Measurements from ENCODE around the gene CES5A.

CES5A gene

DNA sequence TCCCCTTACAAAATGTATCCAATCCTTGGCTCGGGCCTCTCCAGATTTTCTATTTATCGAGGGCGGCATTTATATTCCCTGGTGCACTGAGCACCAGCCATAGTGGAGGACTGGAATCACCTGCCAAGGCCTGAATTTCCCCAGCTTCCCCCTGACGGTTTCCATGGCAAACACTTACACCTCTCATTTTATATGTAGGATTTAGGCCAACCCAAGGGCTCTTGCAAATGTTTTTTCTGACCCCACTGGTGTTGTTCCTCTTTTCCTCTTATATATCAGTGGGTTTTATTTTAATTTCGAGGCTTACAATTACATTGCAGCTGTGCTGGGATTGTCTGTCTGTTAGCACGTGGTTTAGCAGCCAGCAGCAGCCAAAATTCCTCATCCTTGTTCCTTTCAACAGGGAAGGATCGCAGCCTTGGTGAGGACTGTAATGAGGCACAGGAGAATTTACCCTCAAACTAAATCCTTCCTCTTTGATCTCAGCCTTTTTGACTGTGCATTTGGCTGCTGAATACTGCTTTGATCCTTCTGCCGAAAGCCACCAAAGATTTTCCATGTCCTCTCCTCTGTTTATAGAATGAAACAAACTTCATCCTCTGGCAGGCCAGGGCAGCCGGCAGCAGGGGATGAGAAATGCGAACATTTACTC is 26.5 kb upstream of the CES5A start:
- TF ChIP-seq, protein P1, sequence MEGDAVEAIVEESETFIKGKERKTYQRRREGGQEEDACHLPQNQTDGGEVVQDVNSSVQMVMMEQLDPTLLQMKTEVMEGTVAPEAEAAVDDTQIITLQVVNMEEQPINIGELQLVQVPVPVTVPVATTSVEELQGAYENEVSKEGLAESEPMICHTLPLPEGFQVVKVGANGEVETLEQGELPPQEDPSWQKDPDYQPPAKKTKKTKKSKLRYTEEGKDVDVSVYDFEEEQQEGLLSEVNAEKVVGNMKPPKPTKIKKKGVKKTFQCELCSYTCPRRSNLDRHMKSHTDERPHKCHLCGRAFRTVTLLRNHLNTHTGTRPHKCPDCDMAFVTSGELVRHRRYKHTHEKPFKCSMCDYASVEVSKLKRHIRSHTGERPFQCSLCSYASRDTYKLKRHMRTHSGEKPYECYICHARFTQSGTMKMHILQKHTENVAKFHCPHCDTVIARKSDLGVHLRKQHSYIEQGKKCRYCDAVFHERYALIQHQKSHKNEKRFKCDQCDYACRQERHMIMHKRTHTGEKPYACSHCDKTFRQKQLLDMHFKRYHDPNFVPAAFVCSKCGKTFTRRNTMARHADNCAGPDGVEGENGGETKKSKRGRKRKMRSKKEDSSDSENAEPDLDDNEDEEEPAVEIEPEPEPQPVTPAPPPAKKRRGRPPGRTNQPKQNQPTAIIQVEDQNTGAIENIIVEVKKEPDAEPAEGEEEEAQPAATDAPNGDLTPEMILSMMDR (IDR thresholded peaks at IDR 0.05): no peak
- Histone ChIP-seq H3K9ac (no peak overlapping the region), H3K4me3 (ENCODE audit: low read depth, low read length) (no peak overlapping the region), H3K79me2 (no peaks in the 10 kb centered on the region), H3K27me3 (ENCODE audit: control insufficient read depth, insufficient read depth, low read length) (no peaks in the 10 kb centered on the region), H3K4me2 (ENCODE audit: low read length) (no peak overlapping the region), H3K27ac (no peak overlapping the region), H3K4me1 (no peaks in the 10 kb centered on the region), H3K36me3 (ENCODE audit: control insufficient read depth, insufficient read depth, low read length) (no peaks in the 10 kb centered on the region), H3K9me3 (ENCODE audit: control insufficient read depth, low read length) (no peaks in the 10 kb centered on the region), H2AFZ (no peak overlapping the region)

DNA sequence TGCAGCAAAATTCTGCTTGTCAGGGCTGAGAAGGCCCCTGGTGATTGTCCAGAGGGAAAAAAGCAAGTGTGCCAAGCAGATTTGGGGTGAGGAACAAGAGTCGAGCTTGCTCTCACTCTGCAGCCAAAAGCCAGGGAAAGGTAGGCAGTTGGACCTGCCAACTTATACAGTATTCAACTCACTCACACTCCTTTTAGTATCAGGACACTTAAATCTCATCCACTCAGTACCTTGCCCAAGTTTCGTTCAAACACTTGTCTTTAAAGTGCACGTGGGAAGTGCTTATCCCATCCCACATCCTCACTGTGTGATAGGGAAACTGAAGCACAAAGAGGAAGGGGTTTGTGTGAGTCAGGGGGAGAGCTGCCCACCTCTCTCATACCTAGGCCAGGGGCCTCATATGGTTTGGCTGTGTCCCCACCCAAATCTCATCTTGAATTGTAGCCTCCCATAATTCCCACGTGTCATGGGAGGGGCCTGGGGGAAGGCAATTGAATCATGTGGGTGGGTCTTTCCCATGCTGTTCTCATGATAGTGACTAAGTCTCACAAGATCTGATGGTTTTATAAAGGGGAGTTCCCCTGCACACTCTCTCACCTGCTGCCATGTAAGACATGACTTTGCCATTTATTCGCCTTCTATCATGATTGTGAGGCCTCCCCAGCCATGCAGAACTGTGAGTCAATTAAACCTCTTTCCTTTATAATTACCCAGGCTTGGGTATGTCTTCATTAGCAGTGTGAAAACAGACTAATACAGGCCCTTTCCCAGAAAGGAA is 25.6 kb upstream of the CES5A start:
- Histone ChIP-seq H3K9me3 (ENCODE audit: control insufficient read depth, low read length) (no peaks in the 10 kb centered on the region), H3K4me2 (ENCODE audit: low read length) (no peak overlapping the region), H3K9ac (no peak overlapping the region), H3K36me3 (ENCODE audit: control insufficient read depth, insufficient read depth, low read length) (no peaks in the 10 kb centered on the region), H3K27ac (no peak overlapping the region), H3K27me3 (ENCODE audit: control insufficient read depth, insufficient read depth, low read length) (no peaks in the 10 kb centered on the region), H2AFZ (no peak overlapping the region), H3K4me3 (ENCODE audit: low read depth, low read length) (no peak overlapping the region), H3K4me1 (no peaks in the 10 kb centered on the region), H3K79me2 (no peaks in the 10 kb centered on the region)
- TF ChIP-seq, protein P1 (IDR thresholded peaks at IDR 0.05): no peak

DNA sequence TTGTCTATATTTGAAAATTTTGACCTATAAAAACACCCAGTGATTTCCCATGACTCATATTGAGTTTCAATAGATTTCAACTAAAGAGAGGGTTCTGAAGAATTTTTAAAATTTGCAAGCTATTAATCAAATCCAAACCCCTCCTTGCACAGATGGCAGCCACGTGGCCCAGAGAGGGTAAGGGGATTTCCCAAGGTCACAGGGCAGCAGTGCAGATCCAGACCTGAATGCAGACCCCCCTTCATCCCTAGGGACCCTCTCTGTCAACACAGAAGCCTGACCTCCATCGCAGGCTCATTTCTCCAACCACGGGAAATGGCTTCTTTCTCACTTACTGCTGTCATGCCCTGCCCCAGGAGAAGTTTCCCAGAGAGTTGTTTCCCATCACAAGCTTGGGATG is 24.7 kb upstream of the CES5A start:
- Histone ChIP-seq H3K79me2 (no peaks in the 10 kb centered on the region), H3K27ac (no peak overlapping the region), H3K4me1 (no peaks in the 10 kb centered on the region), H2AFZ (no peak overlapping the region), H3K9ac (no peak overlapping the region), H3K4me3 (ENCODE audit: low read depth, low read length) (no peak overlapping the region), H3K27me3 (ENCODE audit: control insufficient read depth, insufficient read depth, low read length) (no peaks in the 10 kb centered on the region), H3K9me3 (ENCODE audit: control insufficient read depth, low read length) (no peaks in the 10 kb centered on the region), H3K4me2 (ENCODE audit: low read length) (no peak overlapping the region), H3K36me3 (ENCODE audit: control insufficient read depth, insufficient read depth, low read length) (no peaks in the 10 kb centered on the region)
- TF ChIP-seq, protein P1 (IDR thresholded peaks at IDR 0.05): no peak

- no peak overlapping the region for H3K4me3 ChIP-seq (ENCODE audit: low read depth, low read length)
- no peaks in the 10 kb centered on the region for H3K9me3 ChIP-seq (ENCODE audit: control insufficient read depth, low read length)
- H2AFZ ChIP-seq: no peak overlapping the region
- H3K4me1 ChIP-seq: no peaks in the 10 kb centered on the region
- no peaks in the 10 kb centered on the region for H3K27me3 ChIP-seq (ENCODE audit: control insufficient read depth, insufficient read depth, low read length)
- no peaks in the 10 kb centered on the region for H3K36me3 ChIP-seq (ENCODE audit: control insufficient read depth, insufficient read depth, low read length)
- H3K9ac ChIP-seq: no peak overlapping the region
- TF ChIP-seq, protein P1 (IDR thresholded peaks at IDR 0.05): no peak
- no peak overlapping the region for H3K4me2 ChIP-seq (ENCODE audit: low read length)
- no peak overlapping the region for H3K27ac ChIP-seq
- no peaks in the 10 kb centered on the region for H3K79me2 ChIP-seq
These were observed 23.4 kb upstream of the CES5A start for GRCh38 chr16:55898592-55898991.
